OCI-LY3 (cell line): ENCODE results near the gene CELF5.

ENCODE experiments used
- H2AFZ ChIP-seq: fragments of 200-600, 300-600 bp; shearing (Covaris generic); 2 replicates; pipeline ENCODE4 v1.6.0; 2014; ENCODE audit warnings: antibody characterized with exemption, low read depth, low read length
- H3K27ac ChIP-seq: fragments of 200-600, 300-600 bp; sonication (generic); 2 replicates; pipeline ENCODE4 v1.5.1; 2014; ENCODE audit warnings: mild to moderate bottlenecking, low read length, moderate library complexity, mixed read lengths
- H3K27me3 ChIP-seq: fragments of 200-600, 300-600 bp; sonication (generic); 2 replicates; pipeline ENCODE4 v1.6.1; 2014; ENCODE audit warnings: low read depth, low read length, mixed read lengths
- H3K36me3 ChIP-seq: fragments of 200-600, 300-600 bp; sonication (generic); replicated peaks from 2 replicates; pipeline ENCODE3; 2014; ENCODE audit warnings: low read depth, low read length, mixed read lengths
- H3K4me1 ChIP-seq: fragments of 300-600, 200-600 bp; sonication (generic); 2 replicates; pipeline ENCODE4 v1.6.1; 2014; ENCODE audit warnings: low read length, mixed read lengths
- H3K4me2 ChIP-seq: fragments of 200-600, 300-600 bp; sonication (generic); 2 replicates; pipeline ENCODE4 v1.6.1; 2014; ENCODE audit warnings: low read length, mixed read lengths
- H3K4me3 ChIP-seq: fragments of 300-600, 200-600 bp; sonication (generic); 2 replicates; pipeline ENCODE4 v1.5.1; 2014; ENCODE audit warnings: antibody characterized with exemption, mild to moderate bottlenecking, low read length, moderate library complexity
- H3K79me2 ChIP-seq: fragments of 300-600, 200-600 bp; shearing (Covaris generic); 2 replicates; pipeline ENCODE4 v1.6.1; 2014; ENCODE audit warnings: mild to moderate bottlenecking, low read length, mixed read lengths
- H3K9ac ChIP-seq: fragments of 300-600, 200-600 bp; shearing (Covaris generic); 2 replicates; pipeline ENCODE4 v1.6.0; 2014; ENCODE audit warnings: mild to moderate bottlenecking, low read length, moderate library complexity
- H3K9me3 ChIP-seq: fragments of 200-600, 300-600 bp; shearing (Covaris generic); 2 replicates; pipeline ENCODE4 v1.6.1; 2014; ENCODE audit warnings: low read length, mixed read lengths; ENCODE audit not compliant: insufficient read depth
- H4K20me1 ChIP-seq: fragments of 200-600, 300-600 bp; sonication (generic); 2 replicates; pipeline ENCODE4 v1.6.1; 2016; ENCODE audit warnings: low read length, mixed read lengths; ENCODE audit not compliant: insufficient read depth
- EZH2phosphoT487 ChIP-seq: fragments of 200-600 bp; shearing (Covaris generic); IDR thresholded peaks from 2 replicates; pipeline ENCODE4 v1.6.1; 2018; ENCODE audit warnings: antibody characterized with exemption, mixed run types, low read depth
- TF ChIP-seq, protein P1 (sequence below): fragments of 200-600, 300-600 bp; sonication (generic); IDR thresholded peaks from 2 replicates; pipeline ENCODE4 v1.5.1; 2014; ENCODE audit warnings: antibody characterized with exemption, low read length, low read depth

CELF5 gene

DNA sequence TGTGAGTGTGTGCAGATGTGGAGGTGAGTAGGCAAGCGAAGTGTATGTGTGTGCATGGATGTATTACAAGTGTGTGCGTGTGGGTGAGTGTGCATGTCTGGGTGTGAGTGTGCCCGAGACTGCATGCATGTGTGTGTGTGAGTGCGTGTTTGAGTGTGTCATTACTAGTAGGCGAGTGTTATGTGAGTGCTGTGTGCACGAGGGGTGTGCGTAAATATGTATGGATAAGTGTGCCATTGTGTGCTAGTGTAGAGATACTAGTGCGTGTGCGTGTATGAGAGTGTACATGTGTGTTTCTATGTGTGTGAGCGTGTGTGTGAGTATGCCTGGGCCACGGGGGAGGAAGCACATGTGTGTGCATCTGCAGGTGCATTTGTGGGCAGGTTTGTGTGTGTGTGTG, 53.8 kb downstream of the CELF5 start:
- Histone ChIP-seq H3K79me2 (no peaks in the 10 kb centered on the region), H3K9ac (no peak overlapping the region), H2AFZ (no peak overlapping the region), H3K4me3 (no peak overlapping the region), H3K36me3 (no peaks in the 10 kb centered on the region), H3K27me3 (no peaks in the 10 kb centered on the region), H3K9me3 (no peaks in the 10 kb centered on the region), H3K4me2 (no peak overlapping the region), H4K20me1 (no peaks in the 10 kb centered on the region), H3K4me1 (no peaks in the 10 kb centered on the region), H3K27ac (no peak overlapping the region)
- no peak for TF ChIP-seq EZH2phosphoT487
- TF ChIP-seq, protein P1, sequence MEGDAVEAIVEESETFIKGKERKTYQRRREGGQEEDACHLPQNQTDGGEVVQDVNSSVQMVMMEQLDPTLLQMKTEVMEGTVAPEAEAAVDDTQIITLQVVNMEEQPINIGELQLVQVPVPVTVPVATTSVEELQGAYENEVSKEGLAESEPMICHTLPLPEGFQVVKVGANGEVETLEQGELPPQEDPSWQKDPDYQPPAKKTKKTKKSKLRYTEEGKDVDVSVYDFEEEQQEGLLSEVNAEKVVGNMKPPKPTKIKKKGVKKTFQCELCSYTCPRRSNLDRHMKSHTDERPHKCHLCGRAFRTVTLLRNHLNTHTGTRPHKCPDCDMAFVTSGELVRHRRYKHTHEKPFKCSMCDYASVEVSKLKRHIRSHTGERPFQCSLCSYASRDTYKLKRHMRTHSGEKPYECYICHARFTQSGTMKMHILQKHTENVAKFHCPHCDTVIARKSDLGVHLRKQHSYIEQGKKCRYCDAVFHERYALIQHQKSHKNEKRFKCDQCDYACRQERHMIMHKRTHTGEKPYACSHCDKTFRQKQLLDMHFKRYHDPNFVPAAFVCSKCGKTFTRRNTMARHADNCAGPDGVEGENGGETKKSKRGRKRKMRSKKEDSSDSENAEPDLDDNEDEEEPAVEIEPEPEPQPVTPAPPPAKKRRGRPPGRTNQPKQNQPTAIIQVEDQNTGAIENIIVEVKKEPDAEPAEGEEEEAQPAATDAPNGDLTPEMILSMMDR = no peak

DNA sequence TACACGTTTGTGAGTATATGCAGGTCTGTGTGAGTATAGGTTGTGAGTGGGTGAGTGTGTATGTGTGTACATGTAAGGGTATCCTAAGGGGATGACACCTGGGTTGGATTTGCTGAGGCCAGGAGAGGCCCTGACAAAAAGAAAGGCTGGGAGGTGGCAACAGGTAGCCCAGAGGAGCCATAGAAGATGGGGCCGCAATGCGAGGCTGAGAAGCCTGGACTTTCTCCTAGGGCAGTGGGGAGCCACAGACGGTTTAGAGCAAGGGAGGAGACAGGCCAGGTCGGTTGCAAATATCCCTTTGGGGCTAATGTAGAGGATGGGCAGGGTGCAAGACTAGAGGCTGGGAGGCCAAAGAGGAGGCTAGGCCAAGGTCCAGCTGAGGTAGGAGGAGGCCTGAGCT, 54.3 kb downstream of the CELF5 start:
- Histone ChIP-seq H3K9me3 (no peaks in the 10 kb centered on the region), H3K4me3 (no peak overlapping the region), H3K9ac (no peak overlapping the region), H3K36me3 (no peaks in the 10 kb centered on the region), H3K4me1 (no peaks in the 10 kb centered on the region), H3K79me2 (no peaks in the 10 kb centered on the region), H3K27ac (no peak overlapping the region), H2AFZ (no peak overlapping the region), H3K4me2 (no peak overlapping the region), H3K27me3 (no peaks in the 10 kb centered on the region), H4K20me1 (no peaks in the 10 kb centered on the region)
- TF ChIP-seq, protein P1 = no peak
- TF ChIP-seq EZH2phosphoT487 = no peak

DNA sequence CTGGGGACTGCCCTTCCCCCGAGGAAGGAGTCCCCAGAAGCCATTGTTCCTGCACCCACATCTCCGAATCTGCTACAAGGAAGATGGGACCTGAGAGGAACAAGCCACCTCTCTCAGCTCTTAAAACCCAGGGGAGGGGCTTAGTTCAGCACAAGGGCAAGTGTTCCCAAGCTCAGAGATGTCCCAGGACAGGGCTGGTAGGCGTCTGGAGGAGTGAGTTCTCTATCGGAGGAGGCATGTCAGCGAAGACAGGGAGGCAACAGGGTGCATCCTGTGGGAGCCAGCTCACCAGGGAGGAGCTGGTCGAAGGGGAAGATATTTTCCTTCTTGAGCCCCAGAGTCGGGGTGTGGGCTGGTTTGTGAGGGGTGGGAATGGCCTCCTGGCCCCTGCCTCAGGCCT, 54.8 kb downstream of the CELF5 start:
- no peak overlapping the region for H3K4me3 ChIP-seq
- no peaks in the 10 kb centered on the region for H3K4me1 ChIP-seq
- no peak overlapping the region for H3K27ac ChIP-seq
- no peak overlapping the region for H2AFZ ChIP-seq
- no peaks in the 10 kb centered on the region for H3K9me3 ChIP-seq
- no peaks in the 10 kb centered on the region for H3K36me3 ChIP-seq
- H3K9ac ChIP-seq = no peak overlapping the region
- H3K79me2 ChIP-seq = no peaks in the 10 kb centered on the region
- TF ChIP-seq, protein P1 = no peak
- no peak for TF ChIP-seq EZH2phosphoT487
- H3K27me3 ChIP-seq = no peaks in the 10 kb centered on the region
- H3K4me2 ChIP-seq = no peak overlapping the region
- H4K20me1 ChIP-seq = no peaks in the 10 kb centered on the region

DNA sequence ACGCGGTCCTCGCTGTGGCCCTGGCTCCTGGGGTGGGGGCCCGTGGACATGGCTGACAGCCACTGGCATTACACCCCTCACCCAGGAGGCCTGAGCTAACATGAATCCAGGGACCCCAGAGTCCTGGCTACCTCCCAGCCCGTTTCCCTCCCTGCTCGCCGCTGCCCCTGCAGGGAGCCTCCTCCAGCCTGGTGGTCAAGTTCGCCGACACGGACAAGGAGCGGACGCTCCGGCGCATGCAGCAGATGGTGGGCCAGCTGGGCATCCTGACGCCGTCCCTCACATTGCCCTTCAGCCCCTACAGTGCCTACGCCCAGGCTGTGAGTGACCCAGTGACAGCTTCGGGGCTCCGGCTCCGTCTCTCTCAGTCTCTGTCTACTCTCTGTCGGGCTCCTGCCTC, 56.6 kb downstream of the CELF5 start:
- no peaks in the 10 kb centered on the region for H4K20me1 ChIP-seq
- TF ChIP-seq, protein P1 = no peak
- TF ChIP-seq EZH2phosphoT487 = no peak

More for the DNA sequence above, 56.6 kb downstream of the CELF5 start:
- H3K4me1 ChIP-seq = no peaks in the 10 kb centered on the region
- no peaks in the 10 kb centered on the region for H3K79me2 ChIP-seq
- no peak overlapping the region for H3K9ac ChIP-seq
- H3K4me2 ChIP-seq = no peak overlapping the region
- no peaks in the 10 kb centered on the region for H3K27me3 ChIP-seq
- no peak overlapping the region for H3K4me3 ChIP-seq
- H3K27ac ChIP-seq = no peak overlapping the region
- H3K36me3 ChIP-seq = no peaks in the 10 kb centered on the region
- no peaks in the 10 kb centered on the region for H3K9me3 ChIP-seq
- no peak overlapping the region for H2AFZ ChIP-seq
